Activated CD8-positive, alpha-beta memory T cell treated with anti-CD3 and anti-CD28 coated beads for 24 hours (primary cell): Measurements from ENCODE around the gene BLM.

ENCODE experiments used
- DNase-seq: peaks from one replicate; pipeline ENCODE4 v3.0.0-alpha.2; 2020

BLM gene

GRCh38 chr15:90742087-90742486, 24.9 kb downstream of the BLM start:
- DNase-seq: no peak

DNA sequence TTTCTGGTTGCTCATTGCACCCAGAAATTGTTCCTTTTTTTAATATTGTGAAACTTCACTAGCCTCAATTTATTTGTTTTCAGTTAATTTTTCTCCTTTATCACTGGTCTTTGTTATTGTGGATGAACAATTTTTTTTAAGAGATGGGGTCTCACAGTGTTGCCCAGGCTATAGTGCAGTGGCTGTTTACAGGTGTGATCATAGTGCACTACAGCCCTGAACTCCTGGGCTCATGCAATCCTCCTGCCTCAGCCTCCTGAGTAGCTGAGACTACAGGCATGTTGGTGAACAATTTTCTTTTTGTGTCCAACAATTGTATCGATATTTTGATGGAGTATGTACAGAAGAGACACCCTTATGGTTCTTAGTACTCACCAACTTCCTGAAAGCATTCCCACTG, 26.3 kb downstream of the BLM start:
- no peak for DNase-seq

- no peak for DNase-seq
Measured at GRCh38 chr15:90744759-90745402, 27.7 kb downstream of the BLM start.

- DNase-seq: no peak
Measured at GRCh38 chr15:90749754-90750153, 32.6 kb downstream of the BLM start.

DNA sequence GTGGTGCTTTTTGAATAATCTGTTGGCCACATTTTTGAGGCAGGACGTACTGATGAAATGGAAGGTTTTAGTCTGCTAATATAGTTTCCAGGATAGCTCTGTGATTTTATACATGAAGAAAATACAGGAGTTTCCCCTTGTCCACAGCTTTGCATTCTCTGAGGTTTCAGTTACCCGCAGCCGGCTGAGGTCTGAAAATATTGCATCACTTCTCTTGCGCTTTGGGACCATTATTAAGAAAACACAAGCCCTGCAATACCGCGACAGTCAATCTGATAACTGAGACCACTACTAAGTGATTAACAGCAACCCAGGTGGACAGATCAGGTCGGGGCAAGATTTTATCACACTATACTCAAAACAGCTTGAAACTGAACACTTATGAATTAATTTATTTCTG, 33.0 kb downstream of the BLM start:
- no peak for DNase-seq

GRCh38 chr15:90751300-90751825, 34.2 kb downstream of the BLM start:
- no peak for DNase-seq

DNA sequence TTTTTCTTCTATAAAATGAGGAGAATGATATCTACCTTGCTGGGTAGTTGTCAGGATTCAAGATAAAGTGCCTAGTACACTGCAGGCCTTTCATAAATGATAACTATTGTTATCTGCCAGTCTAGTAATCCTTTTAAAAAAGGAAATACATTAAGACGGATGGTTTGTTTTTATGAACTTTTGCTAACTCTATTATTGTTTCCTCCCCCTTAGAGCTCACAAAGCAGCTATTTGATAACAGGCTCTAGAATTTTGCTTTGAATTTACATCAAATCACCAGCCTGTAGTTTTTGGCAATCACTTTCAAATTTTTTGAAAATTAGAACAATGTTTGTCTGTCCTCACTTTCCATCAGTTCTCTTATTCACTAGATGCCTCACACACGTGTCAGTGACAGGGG, 39.8 kb downstream of the BLM start:
- no peak for DNase-seq

GRCh38 chr15:90757461-90757860, 40.3 kb downstream of the BLM start:
- no peak for DNase-seq

- DNase-seq: no peak
Measured at GRCh38 chr15:90760661-90761232, 43.6 kb downstream of the BLM start.

DNA sequence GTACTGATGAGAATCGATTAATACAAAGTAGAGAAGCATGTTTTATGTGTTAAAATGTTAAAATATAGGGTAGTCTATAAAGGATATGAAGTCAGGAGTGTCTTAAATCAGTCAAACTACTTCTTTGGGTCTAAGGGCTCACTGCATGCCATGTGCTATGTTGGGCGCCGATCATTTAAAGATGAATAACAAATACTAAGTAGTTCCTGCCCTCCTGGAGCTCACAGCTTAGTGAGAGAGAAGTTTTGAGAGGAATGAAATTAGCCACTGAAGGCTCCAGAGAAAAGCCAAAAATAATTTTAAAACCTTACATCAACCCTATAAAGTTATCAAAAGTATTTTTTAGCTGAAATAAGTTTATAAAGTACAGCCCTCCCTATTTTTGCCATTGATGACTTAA, 44.5 kb downstream of the BLM start:
- no peak for DNase-seq

DNA sequence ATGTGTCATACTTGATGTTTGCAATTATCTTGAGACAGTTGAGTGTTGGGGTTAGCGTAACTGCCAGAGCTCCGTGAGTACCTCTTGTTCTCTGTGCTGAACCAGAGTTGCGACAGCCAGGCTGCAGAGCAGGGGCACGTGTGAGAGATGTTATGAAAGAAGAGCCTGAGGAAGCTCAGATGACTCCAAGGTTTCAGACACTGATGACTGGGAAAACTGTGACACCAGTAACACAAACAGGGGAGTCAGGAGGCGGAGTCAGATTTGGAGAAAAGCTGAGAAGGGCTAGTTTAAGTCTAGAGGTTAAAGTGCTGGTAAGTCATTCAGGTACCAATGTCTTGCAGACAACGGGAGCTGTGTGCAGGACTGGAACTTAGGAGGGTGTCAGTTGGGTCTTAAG, 45.0 kb downstream of the BLM start:
- DNase-seq: no peak

DNA sequence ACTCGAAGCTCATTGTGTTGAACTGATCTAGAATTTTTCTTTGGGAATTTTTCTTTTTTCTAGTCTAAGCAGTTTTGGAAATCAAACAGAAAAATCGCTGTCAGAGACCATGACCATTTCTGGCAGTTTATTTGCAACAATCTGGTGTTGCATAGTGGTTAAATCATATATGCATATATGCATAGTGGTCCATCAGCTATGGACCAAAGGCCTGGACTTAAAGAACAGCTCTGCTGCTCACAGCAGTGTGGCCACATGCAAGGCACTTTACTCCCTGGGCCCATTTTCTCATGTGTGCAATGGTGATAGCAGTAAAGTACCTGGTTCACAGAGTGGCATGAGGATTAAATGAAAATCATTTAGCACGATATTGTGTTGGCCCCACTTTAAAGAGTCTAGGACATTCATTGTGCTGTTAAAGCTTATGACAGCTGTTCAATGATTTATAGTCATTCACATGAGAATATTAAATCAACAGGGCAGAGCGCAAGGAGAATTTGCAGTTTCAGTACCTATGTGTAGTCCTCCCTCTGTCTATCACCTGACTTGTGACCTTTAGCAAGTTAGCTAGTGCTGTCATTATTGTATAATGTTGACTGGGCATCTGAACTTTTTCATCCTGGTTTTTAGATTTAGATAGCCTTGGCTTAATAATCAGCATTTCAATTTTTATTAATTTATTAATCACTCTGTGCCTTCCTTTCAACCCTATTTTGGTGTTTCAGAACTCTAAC, 46.4 kb downstream of the BLM start:
- DNase-seq: no peak

GRCh38 chr15:90765531-90765930, 48.4 kb downstream of the BLM start:
- no peak for DNase-seq

GRCh38 chr15:90765966-90766365, 48.8 kb downstream of the BLM start:
- DNase-seq: no peak

DNA sequence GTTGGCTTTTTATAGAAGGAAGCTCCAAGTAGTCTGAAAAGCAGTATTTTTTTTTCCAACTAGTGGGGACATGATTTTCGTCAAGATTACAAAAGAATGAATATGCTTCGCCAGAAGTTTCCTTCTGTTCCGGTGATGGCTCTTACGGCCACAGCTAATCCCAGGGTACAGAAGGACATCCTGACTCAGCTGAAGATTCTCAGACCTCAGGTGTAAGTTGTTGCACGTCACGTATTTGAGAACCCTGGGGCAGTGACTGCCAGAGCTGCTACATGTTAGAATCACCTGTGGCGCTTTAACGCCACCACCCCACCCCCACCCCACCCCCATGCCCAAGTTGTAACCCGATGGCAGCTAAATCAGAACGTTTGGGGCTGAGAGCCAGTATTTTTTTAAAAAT, 52.2 kb downstream of the BLM start:
- no peak for DNase-seq

DNA sequence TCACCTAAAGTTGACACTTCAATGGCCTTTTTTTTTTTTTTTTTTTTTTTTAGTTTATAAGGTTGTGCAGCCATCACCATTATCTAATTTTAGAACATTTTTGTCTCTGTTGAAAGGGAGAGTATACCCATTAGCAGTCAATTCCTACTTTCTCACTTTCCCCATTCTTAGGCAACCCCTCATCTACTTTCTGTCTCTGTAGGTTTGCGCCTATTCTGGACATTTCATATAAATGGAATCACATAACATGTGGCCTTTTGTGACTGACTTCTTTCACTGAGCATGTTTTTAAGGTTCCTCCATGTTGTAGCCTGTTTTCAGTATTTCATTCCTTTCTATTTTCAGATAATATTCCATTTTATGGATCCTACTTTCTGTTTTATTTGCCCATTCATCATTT, 56.3 kb downstream of the BLM start:
- DNase-seq: no peak

DNA sequence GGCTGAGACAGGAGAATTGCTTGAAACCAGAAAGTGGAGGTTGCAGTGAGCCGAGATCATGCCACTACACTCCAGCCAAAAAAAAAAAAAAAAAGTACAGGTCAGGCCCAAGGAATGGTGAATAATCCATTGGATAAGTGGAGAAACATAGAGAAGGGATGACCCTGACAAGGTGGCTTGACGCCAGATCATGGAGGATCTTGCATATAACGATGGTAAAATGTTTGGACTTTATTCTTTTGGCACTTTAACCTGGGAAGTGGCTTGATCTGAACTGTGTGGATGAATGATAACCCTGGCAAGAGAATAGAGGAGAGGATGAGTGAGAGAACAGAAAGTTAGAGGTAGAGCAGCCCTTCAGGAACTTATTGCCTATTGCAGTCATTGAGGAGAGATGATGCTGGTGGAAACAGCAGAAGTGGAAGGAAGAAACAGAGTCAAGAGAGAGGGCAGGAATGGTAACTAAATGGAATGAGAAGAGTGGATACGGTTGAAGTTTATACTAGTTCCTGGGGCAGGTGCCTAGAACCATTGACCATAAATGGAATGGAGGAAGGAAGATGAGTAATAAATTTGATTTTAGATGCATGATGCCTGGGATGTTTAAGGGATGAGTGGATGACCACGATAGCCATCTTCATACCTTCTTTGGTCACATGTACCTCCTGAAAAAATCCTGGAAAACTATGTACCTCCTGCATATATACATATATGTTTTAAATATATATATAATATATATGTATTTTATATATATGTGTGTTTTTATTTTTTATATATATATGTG, 57.8 kb downstream of the BLM start:
- DNase-seq: no peak

- no peak for DNase-seq
Measured at GRCh38 chr15:90780916-90781315, 63.8 kb downstream of the BLM start.

DNA sequence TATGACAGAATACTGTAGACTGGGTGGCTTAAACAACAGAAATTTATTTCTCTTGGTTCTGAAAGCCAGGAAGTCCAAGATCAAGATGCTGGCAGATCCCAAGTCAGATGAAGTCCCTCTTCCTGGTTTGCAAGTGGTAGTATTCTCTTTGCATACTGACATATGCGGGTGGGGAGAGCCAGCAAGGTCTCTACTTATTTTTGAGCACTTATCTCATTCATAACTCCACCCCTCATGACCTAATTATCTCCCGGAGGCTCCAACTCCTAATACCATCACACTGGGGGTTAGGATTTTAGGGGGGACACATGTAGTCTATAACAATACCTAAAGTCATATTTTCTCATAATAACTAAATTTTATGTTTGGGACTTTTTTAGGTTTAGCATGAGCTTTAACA, 65.3 kb downstream of the BLM start:
- no peak for DNase-seq

- no peak for DNase-seq
Measured at GRCh38 chr15:90787881-90788280, 70.7 kb downstream of the BLM start.

DNA sequence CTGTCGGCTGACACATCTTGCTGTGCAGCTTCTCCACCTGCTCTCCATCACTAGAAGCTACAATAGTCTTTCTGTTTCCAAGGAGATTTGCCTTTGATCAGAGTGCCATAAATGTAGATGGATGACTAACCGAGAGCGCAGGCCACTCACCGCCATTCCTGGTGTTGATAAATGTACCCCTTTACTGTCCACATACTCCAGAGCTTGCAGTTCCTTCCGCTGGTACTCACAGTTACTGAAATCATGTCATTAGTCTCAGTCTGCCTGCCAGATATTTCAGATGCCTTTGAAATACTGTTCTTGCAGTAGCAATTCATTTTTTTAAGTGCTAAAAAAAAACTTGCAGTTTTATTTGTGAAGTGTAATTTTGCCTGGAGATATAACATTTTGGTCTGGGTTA, 72.3 kb downstream of the BLM start:
- no peak for DNase-seq

GRCh38 chr15:90790057-90790456, 72.9 kb downstream of the BLM start:
- DNase-seq: no peak

DNA sequence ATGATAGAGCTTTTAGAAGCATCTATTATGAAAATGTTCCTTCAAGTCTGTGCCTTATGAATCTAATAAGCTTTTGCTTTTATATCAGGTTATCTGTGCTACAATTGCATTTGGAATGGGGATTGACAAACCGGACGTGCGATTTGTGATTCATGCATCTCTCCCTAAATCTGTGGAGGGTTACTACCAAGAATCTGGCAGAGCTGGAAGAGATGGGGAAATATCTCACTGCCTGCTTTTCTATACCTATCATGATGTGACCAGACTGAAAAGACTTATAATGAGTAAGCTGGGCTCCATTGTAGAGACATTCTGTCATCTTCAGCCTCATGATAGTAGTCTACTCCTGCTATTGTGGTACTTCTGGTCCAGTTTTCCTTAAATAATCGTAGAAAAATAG, 73.4 kb downstream of the BLM start:
- DNase-seq: no peak

DNA sequence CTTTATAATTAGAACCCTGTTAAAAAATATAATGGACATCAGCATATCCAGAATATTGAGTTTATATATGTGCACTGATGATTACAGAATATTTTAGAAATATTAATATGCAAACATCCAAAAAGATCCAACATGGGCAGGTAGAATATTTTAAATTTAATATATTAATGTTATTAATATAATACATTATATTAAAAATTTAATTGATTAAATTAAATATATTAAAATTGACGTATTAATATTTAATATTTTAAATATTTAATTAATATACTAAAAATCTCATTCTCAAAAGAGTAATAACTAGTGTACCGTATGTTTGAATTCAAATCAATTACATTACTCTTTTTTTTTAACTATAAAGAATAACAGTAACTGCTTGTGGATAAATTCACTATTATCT, 77.4 kb downstream of the BLM start:
- no peak for DNase-seq
